Muscle of leg (tissue), 11 donors: ENCODE data around the gene ATRN. TPM values are rescaled to one million over a fixed set of nuclear protein-coding genes. Genes with fewer than 3 reads are reported as not detected.
"Not testable (repeated sequence)": the region's sequence is repeated elsewhere in the genome, so short reads cannot be mapped to it uniquely, and the experiment has no call there.

Source experiments
- DNase-seq: peaks from one replicate; pipeline ENCODE4 v3.0.0; 2013
- H3K27ac ChIP-seq: one replicate; pipeline ENCODE4 v1.5.1; 2013; ENCODE audit warnings: mild to moderate bottlenecking, low read length, control low read depth
- H3K27me3 ChIP-seq: one replicate; pipeline ENCODE4 v1.6.1; 2013; ENCODE audit warnings: low read length; ENCODE audit not compliant: control insufficient read depth, insufficient read depth
- H3K36me3 ChIP-seq: one replicate; pipeline ENCODE4 v1.6.1; 2013; ENCODE audit warnings: low read length; ENCODE audit not compliant: control insufficient read depth, insufficient read depth
- H3K4me1 ChIP-seq: one replicate; pipeline ENCODE4 v1.6.1; 2013; ENCODE audit warnings: low read length; ENCODE audit not compliant: control insufficient read depth, insufficient read depth
- H3K4me3 ChIP-seq: one replicate; pipeline ENCODE4 v1.5.1; 2013; ENCODE audit warnings: low read length, control low read depth
- H3K9me3 ChIP-seq: replicated peaks from 2 replicates; pipeline ENCODE4 v1.6.1; 2013; ENCODE audit warnings: low read depth, low read length; ENCODE audit not compliant: control insufficient read depth
- WGBS: methylation state at CpG from one replicate; pipeline ENCODE4 v1.1.5; 2013; ENCODE audit warnings: missing lambda C conversion rate; ENCODE audit not compliant: insufficient coverage; 5-methylcytosine and 5-hydroxymethylcytosine counted together
- polyA plus RNA-seq, 8 donors: library from polyadenylated mRNA; unstranded; fragments of 120-200 nt; gene quantifications; one replicate each; pipeline versions ENCODE4 v1.2.1 to v1.2.3, GENCODE V29; 2013; ENCODE audit warnings: inconsistent platforms in 1 of 8, low replicate concordance in 1 of 8; ENCODE audit not compliant: insufficient read length in 8 of 8, insufficient read depth in 1 of 8
- total RNA-seq: library from RNA; stranded (reverse); fragments of 120-200 nt; gene quantifications from one replicate; pipeline ENCODE4 v1.2.4, GENCODE V29; 2013

Gene ATRN
- total and polyA plus RNA-seq, 9 donors, result 19.6 to 32.1 (median 24.4) TPM

GRCh38 chr20:3461911-3462677, 8.7 kb upstream of the ATRN start:
- peaks cover 11% of the 10 kb centered on the region for H3K4me1 ChIP-seq
- 86% methylated on average over 9 of the region's 11 CpGs for WGBS
- H3K4me3 ChIP-seq, result no peak overlapping the region
- H3K27me3 ChIP-seq, result no peaks in the 10 kb centered on the region
- H3K27ac ChIP-seq, result peak overlapping the region; percentile 32
- H3K9me3 ChIP-seq, result no peaks in the 10 kb centered on the region
- DNase-seq, result no peak
- H3K36me3 ChIP-seq, result no peaks in the 10 kb centered on the region

- no peaks in the 10 kb centered on the region for H3K36me3 ChIP-seq
- WGBS, result 50% methylated on average over 1 of the region's 4 CpGs
- H3K4me1 ChIP-seq, result peaks cover 11% of the 10 kb centered on the region
Measured at GRCh38 chr20:3464166-3464565, 6.7 kb upstream of the ATRN start.

GRCh38 chr20:3465301-3465700, 5.5 kb upstream of the ATRN start:
- H3K27ac ChIP-seq, result no peak overlapping the region
- no peaks in the 10 kb centered on the region for H3K9me3 ChIP-seq
- H3K27me3 ChIP-seq, result no peaks in the 10 kb centered on the region
- no peak for DNase-seq
- H3K4me3 ChIP-seq, result no peak overlapping the region
- no peaks in the 10 kb centered on the region for H3K36me3 ChIP-seq
- no CpG with 5 or more reads among the region's 1 CpG for WGBS
- H3K4me1 ChIP-seq, result peaks cover 11% of the 10 kb centered on the region

More at GRCh38 chr20:3464166-3464565, 6.7 kb upstream of the ATRN start:
- H3K27me3 ChIP-seq, result no peaks in the 10 kb centered on the region
- no peak overlapping the region for H3K4me3 ChIP-seq
- DNase-seq, result no peak
- no peak overlapping the region for H3K27ac ChIP-seq
- no peaks in the 10 kb centered on the region for H3K9me3 ChIP-seq

- DNase-seq, result no peak
- no peaks in the 10 kb centered on the region for H3K27me3 ChIP-seq
- peak overlapping the region; percentile 90 for H3K4me3 ChIP-seq
- no peaks in the 10 kb centered on the region for H3K36me3 ChIP-seq
- H3K9me3 ChIP-seq, result no peaks in the 10 kb centered on the region
- peaks cover 20% of the 10 kb centered on the region for H3K4me1 ChIP-seq
- 42% methylated on average over 13 of the region's 13 CpGs for WGBS
- H3K27ac ChIP-seq, result peak overlapping the region; percentile 93
Measured at GRCh38 chr20:3470208-3470626, 601 bp upstream of the ATRN start.

GRCh38 chr20:3471397-3472021, 691 bp downstream of the ATRN start:
- no peaks in the 10 kb centered on the region for H3K27me3 ChIP-seq
- no peak overlapping the region for H3K27ac ChIP-seq
- WGBS, result under 1% methylated on average over 23 of the region's 30 CpGs
- H3K9me3 ChIP-seq, result no peaks in the 10 kb centered on the region
- DNase-seq, result no peak
- no peaks in the 10 kb centered on the region for H3K36me3 ChIP-seq
- H3K4me1 ChIP-seq, result peaks cover 20% of the 10 kb centered on the region
- peak overlapping the region; percentile 90 for H3K4me3 ChIP-seq

GRCh38 chr20:3472105-3472504, 1.3 kb downstream of the ATRN start:
- Histone ChIP-seq H3K4me1 (peaks cover 20% of the 10 kb centered on the region), H3K27me3 (no peaks in the 10 kb centered on the region), H3K36me3 (no peaks in the 10 kb centered on the region), H3K27ac (no peak overlapping the region), H3K4me3 (peak overlapping the region; percentile 90), H3K9me3 (no peaks in the 10 kb centered on the region)
- WGBS, result 82% methylated on average over 2 of the region's 3 CpGs
- DNase-seq, result no peak

GRCh38 chr20:3473324-3473723, 2.5 kb downstream of the ATRN start:
- Histone ChIP-seq H3K4me3 (no peak overlapping the region), H3K27ac (no peak overlapping the region), H3K36me3 (no peaks in the 10 kb centered on the region), H3K27me3 (no peaks in the 10 kb centered on the region), H3K9me3 (no peaks in the 10 kb centered on the region), H3K4me1 (peaks cover 20% of the 10 kb centered on the region)
- 84% methylated on average over 6 of the region's 6 CpGs for WGBS
- DNase-seq, result no peak

GRCh38 chr20:3473944-3474343, 3.1 kb downstream of the ATRN start:
- no peaks in the 10 kb centered on the region for H3K36me3 ChIP-seq
- WGBS, result 80% methylated on average over 1 of the region's 1 CpG
- DNase-seq, result no peak
- no peak overlapping the region for H3K4me3 ChIP-seq
- no peaks in the 10 kb centered on the region for H3K9me3 ChIP-seq
- no peak overlapping the region for H3K27ac ChIP-seq
- no peaks in the 10 kb centered on the region for H3K27me3 ChIP-seq
- H3K4me1 ChIP-seq, result peaks cover 20% of the 10 kb centered on the region

GRCh38 chr20:3477003-3477860, 6.4 kb downstream of the ATRN start:
- WGBS, result 83% methylated on average over 1 of the region's 1 CpG
- not testable (repeated sequence) for H3K4me3 ChIP-seq, DNase-seq, H3K27me3 ChIP-seq, H3K9me3 ChIP-seq, H3K27ac ChIP-seq, H3K36me3 ChIP-seq
- peaks cover 12% of the 10 kb centered on the region for H3K4me1 ChIP-seq
